ENCODE measurements around the gene SPTLC2.
"Not testable (repeated sequence)": the region's sequence is repeated elsewhere in the genome, so short reads cannot be mapped to it uniquely, and the experiment has no call there.

The SPTLC2 gene

GRCh38 chr14:77585385-77585784 is 31.1 kb downstream of the SPTLC2 start:
- no peak for DNase-seq

- no peak for DNase-seq
Observed at GRCh38 chr14:77584809-77585208, 31.6 kb downstream of the SPTLC2 start.

- no peak for DNase-seq
Observed at GRCh38 chr14:77583657-77584056, 32.8 kb downstream of the SPTLC2 start.

GRCh38 chr14:77582511-77582910 is 33.9 kb downstream of the SPTLC2 start:
- no peak for DNase-seq

- peak in 1 of 2 experiments; percentile 23 for DNase-seq
Observed at GRCh38 chr14:77580964-77581505, 35.4 kb downstream of the SPTLC2 start.

GRCh38 chr14:77580477-77580876 is 36.0 kb downstream of the SPTLC2 start:
- no peak for DNase-seq

- DNase-seq: no peak
Observed at GRCh38 chr14:77579780-77580179, 36.7 kb downstream of the SPTLC2 start.

GRCh38 chr14:77579065-77579464 is 37.4 kb downstream of the SPTLC2 start:
- no peak for DNase-seq

- no peak for DNase-seq
Observed at GRCh38 chr14:77574446-77575115, 41.9 kb downstream of the SPTLC2 start.

- DNase-seq: no peak
Observed at GRCh38 chr14:77573964-77574363, 42.5 kb downstream of the SPTLC2 start.

GRCh38 chr14:77570706-77571268 is 45.6 kb downstream of the SPTLC2 start:
- no peak for DNase-seq

- no peak for DNase-seq
Observed at GRCh38 chr14:77565994-77566305, 50.5 kb downstream of the SPTLC2 start.

- no peak for DNase-seq
Observed at GRCh38 chr14:77565289-77565993, 51.0 kb downstream of the SPTLC2 start.

GRCh38 chr14:77562681-77563080 is 53.8 kb downstream of the SPTLC2 start:
- DNase-seq: no peak

- no peak for DNase-seq
Observed at GRCh38 chr14:77561881-77562280, 54.6 kb downstream of the SPTLC2 start.

- no peak for DNase-seq
Observed at GRCh38 chr14:77559381-77559780, 57.1 kb downstream of the SPTLC2 start.

GRCh38 chr14:77557391-77557790 is 59.0 kb downstream of the SPTLC2 start:
- no peak for DNase-seq

GRCh38 chr14:77556946-77557345 is 59.5 kb downstream of the SPTLC2 start:
- no peak for DNase-seq

- DNase-seq: no peak
Observed at GRCh38 chr14:77554816-77555599, 61.4 kb downstream of the SPTLC2 start.

- no peak for DNase-seq
Observed at GRCh38 chr14:77554207-77554606, 62.2 kb downstream of the SPTLC2 start.

- no peak for DNase-seq
Observed at GRCh38 chr14:77549451-77549850, 67.0 kb downstream of the SPTLC2 start.

GRCh38 chr14:77547512-77548180 is 68.8 kb downstream of the SPTLC2 start:
- DNase-seq: no peak

- DNase-seq: not testable (repeated sequence)
Observed at GRCh38 chr14:77545171-77545570, 71.3 kb downstream of the SPTLC2 start.

All from NCI-H446 (cell line).